K562 (cell line): ENCODE data around the gene AAMDC.

Experiments used
- CTCF ChIP-seq, 3 experiments: IDR thresholded peaks in 2 of 3; conservative IDR thresholded peaks in 1 of 3; 2 replicates each; pipeline ENCODE4 v1.5.1; 2011 to 2012; ENCODE audit warnings: low read length in 3 of 3, mild to moderate bottlenecking in 3 of 3, control low read depth in 2 of 3, improper control_type of control experiment in 1 of 3, inconsistent platforms in 1 of 3, low read depth in 1 of 3, mixed read lengths in 1 of 3, moderate library complexity in 1 of 3; ENCODE audit not compliant: insufficient read depth in 2 of 3
- DMBX1 ChIP-seq: fragments of 250-450 bp; sonication (Bioruptor Pico); IDR thresholded peaks from 2 replicates; pipeline ENCODE4 v1.8.0; 2022; ENCODE audit warnings: inconsistent platforms, mild to moderate bottlenecking, moderate library complexity, borderline replicate concordance
- FOXA3 ChIP-seq, 2 experiments: fragments of 450-650 bp in 1 of 2; sonication (generic) in 1 of 2; formaldehyde crosslinking; IDR thresholded peaks in 1 of 2; conservative IDR thresholded peaks in 1 of 2; 2 replicates each; pipeline versions ENCODE4 v1.4.0 to v1.8.0; 2020 to 2022; ENCODE audit warnings: mild to moderate bottlenecking in 2 of 2, missing genetic modification reagents in 1 of 2
- HMBOX1 ChIP-seq: sonication (generic); IDR thresholded peaks from 2 replicates; pipeline ENCODE4 v1.6.1; 2016
- POLR2A ChIP-seq: fragments of 450-650 bp; conservative IDR thresholded peaks from 2 replicates; pipeline ENCODE4 v1.6.1; 2016
- RAD21 ChIP-seq, 2 experiments: fragments of 250-450 bp in 1 of 2; fragments of 450-650 bp in 1 of 2; sonication (Bioruptor Pico) in 1 of 2; formaldehyde crosslinking in 1 of 2; IDR thresholded peaks in 1 of 2; conservative IDR thresholded peaks in 1 of 2; 2 replicates each; pipeline versions ENCODE4 v1.4.0 to v1.8.0; 2020 to 2022; ENCODE audit warnings: mild to moderate bottlenecking in 2 of 2, moderate library complexity in 1 of 2
- REST ChIP-seq, 2 experiments: fragments of 450-650 bp; formaldehyde crosslinking in 1 of 2; IDR thresholded peaks; 2 replicates each; pipeline versions ENCODE4 v1.4.0 to v1.6.1; 2014 to 2020; ENCODE audit warnings: mild to moderate bottlenecking in 2 of 2, borderline replicate concordance in 1 of 2, low read depth in 1 of 2
- TBP ChIP-seq: optimal IDR thresholded peaks from 2 replicates; pipeline ENCODE3; 2011; ENCODE audit warnings: low read depth, low read length, improper control_type of control experiment
- U2AF1 ChIP-seq: fragments of 200-400 bp; formaldehyde crosslinking; optimal IDR thresholded peaks from 2 replicates; pipeline ENCODE3; 2017; ENCODE audit warnings: mild to moderate bottlenecking, low read depth, low read length, moderate library complexity
- ZNF24 ChIP-seq: fragments of 450-650 bp; IDR thresholded peaks from 2 replicates; pipeline ENCODE4 v1.6.1; 2016
- ZNF274 ChIP-seq: IDR thresholded peaks from 2 replicates; pipeline ENCODE4 v1.6.1; 2011; ENCODE audit warnings: low read depth, mild to moderate bottlenecking, low read length, moderate library complexity, borderline replicate concordance

GRCh38 chr11:77819411-77819920 is 1.5 kb upstream of the AAMDC start:
- TF ChIP-seq ZNF274 (no peak), HMBOX1 (no peak), FOXA3 (CRISPR knock-in tag; conservative IDR thresholded peaks at IDR 0.05 in 1 of 2, IDR thresholded peaks at IDR 0.05 in 1 of 2) (no peak), CTCF (IDR thresholded peaks at IDR 0.05 in 2 of 3, conservative IDR thresholded peaks at IDR 0.05 in 1 of 3; ENCODE audit: insufficient read depth in 2 of 3, low read depth in 1 of 3, low read length in 3 of 3) (no peak), ZNF24 (no peak), POLR2A (no peak), DMBX1 (CRISPR knock-in tag) (no peak), RAD21 (CRISPR knock-in tag; conservative IDR thresholded peaks at IDR 0.05 in 1 of 2, IDR thresholded peaks at IDR 0.05 in 1 of 2) (no peak), U2AF1 (no peak), REST (IDR thresholded peaks at IDR 0.05; ENCODE audit: borderline replicate concordance) (no peak), REST (CRISPR knock-in tag; IDR thresholded peaks at IDR 0.05; ENCODE audit: low read depth) (no peak), TBP (no peak)
